AG09309 (cell line): ENCODE data around the gene VSIG2.

Source experiments
- DNase-seq: peaks from one replicate; pipeline ENCODE4 v3.0.0-alpha.2; 2010; ENCODE audit warnings: low read depth
- H3K4me3 ChIP-seq: 2 replicates; pipeline ENCODE4 v1.5.1; 2011; ENCODE audit warnings: mild to moderate bottlenecking, low read depth, low read length, moderate library complexity; ENCODE audit not compliant: control insufficient read depth
- CTCF ChIP-seq: IDR thresholded peaks from 2 replicates; pipeline ENCODE4 v1.5.1; 2011; ENCODE audit warnings: mild to moderate bottlenecking, low read depth, low read length, inconsistent platforms; ENCODE audit not compliant: insufficient read depth, control insufficient read depth; ENCODE audit errors: missing control alignments

Gene VSIG2

GRCh38 chr11:124722176-124722575 lies 29.9 kb downstream of the VSIG2 start:
- no peak for TF ChIP-seq CTCF
- H3K4me3 ChIP-seq: no peak overlapping the region
- no peak for DNase-seq

- H3K4me3 ChIP-seq: no peak overlapping the region
- DNase-seq: no peak
- no peak for TF ChIP-seq CTCF
Observed at GRCh38 chr11:124719534-124719933, 32.5 kb downstream of the VSIG2 start.

- no peak overlapping the region for H3K4me3 ChIP-seq
- DNase-seq: no peak
- no peak for TF ChIP-seq CTCF
Observed at GRCh38 chr11:124718801-124719200, 33.3 kb downstream of the VSIG2 start.

- DNase-seq: no peak
- peak overlapping the region; percentile 43 for H3K4me3 ChIP-seq
- no peak for TF ChIP-seq CTCF
Observed at GRCh38 chr11:124717786-124718651, 34.0 kb downstream of the VSIG2 start.

GRCh38 chr11:124717421-124717785 lies 34.7 kb downstream of the VSIG2 start:
- TF ChIP-seq CTCF: no peak
- DNase-seq: no peak
- no peak overlapping the region for H3K4me3 ChIP-seq

- TF ChIP-seq CTCF: no peak
- no peak overlapping the region for H3K4me3 ChIP-seq
- no peak for DNase-seq
Observed at GRCh38 chr11:124716591-124716990, 35.5 kb downstream of the VSIG2 start.

- no peak for DNase-seq
- no peak for TF ChIP-seq CTCF
- no peak overlapping the region for H3K4me3 ChIP-seq
Observed at GRCh38 chr11:124712392-124712791, 39.7 kb downstream of the VSIG2 start.
